Stimulated activated CD8-positive, alpha-beta memory T cell treated with anti-CD3 and anti-CD28 coated beads, Interleukin-2, amount 100 ng/mL, for 48 hours (primary cell): ENCODE data around the gene ACADSB.

Experiments
- DNase-seq, 2 donors: peaks; one replicate each; pipeline ENCODE4 v3.0.0-alpha.2; 2020; ENCODE audit warnings: low read depth in 2 of 2

Gene ACADSB

DNA sequence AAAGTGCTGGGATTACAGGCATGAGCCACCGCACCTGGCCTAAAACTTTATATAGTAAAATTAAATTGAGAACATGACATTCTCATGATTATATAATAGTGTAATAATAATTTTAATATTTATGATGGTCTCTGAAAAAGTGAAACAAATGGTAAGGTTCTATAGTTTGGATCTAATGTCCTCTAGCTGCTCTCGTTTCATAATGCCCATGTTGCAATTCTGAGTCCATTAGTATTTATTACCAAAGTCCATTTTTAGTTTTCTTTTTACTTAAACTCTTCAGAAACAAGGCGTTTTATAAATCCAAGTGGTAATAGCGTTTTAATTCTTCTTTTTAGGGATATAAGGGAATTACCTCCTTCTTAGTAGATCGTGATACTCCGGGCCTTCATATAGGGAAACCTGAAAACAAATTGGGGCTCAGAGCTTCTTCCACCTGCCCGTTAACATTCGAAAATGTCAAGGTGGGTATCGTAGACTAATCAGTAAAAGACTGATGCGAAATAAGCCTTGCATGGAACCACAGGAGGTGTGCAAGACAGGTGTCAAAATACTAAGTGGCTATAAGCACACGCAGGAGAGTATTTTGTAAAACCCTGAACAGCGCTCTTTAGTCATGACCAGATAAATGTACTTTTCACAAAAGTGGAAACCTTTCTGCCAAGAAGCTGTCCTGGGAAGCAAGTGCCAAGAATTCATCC is 34.1 kb downstream of the ACADSB start:
- no peak for DNase-seq

DNA sequence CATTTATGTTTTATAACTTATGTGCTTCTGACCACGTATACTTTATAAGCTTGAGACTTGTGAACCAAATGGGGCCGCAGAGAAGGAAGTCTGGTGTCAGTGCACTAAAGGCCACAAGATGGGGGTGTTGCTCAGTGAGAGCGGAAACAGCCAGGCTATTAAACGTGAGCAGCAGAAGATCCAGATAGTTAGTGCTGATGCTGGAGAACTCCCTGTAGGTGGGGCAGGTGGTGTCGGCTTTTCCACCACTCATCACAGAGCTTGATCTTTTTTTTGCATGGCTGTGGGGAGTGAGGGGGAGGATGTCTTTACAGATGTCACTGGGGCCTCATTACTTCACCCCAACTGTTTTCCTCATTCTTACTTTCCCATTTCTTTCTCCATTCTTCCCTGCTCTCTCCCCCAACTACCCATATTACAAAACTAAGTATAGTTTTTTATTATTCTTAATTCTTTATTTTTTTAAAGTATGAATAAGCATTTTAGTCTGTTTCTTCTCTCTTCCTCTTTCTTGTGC is 34.7 kb downstream of the ACADSB start:
- peak in 1 of 2 donors; percentile 6 for DNase-seq

DNA sequence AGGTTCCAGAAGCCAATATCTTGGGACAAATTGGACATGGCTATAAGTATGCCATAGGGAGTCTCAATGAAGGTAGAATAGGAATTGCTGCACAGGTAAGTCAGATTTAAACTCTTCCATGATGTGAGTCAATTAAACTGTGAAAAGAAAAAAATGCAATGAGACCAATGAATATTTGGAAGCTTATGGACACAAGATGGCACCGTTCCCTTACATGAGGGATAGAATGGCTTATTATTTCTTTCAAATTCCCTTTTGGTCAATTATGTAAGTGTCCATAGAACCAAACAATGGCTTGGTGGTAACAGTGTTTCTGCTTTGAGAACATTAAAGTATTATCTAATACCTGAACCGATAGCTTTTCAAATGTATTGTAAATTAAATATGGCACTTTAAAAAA is 35.6 kb downstream of the ACADSB start:
- DNase-seq: no peak

DNA sequence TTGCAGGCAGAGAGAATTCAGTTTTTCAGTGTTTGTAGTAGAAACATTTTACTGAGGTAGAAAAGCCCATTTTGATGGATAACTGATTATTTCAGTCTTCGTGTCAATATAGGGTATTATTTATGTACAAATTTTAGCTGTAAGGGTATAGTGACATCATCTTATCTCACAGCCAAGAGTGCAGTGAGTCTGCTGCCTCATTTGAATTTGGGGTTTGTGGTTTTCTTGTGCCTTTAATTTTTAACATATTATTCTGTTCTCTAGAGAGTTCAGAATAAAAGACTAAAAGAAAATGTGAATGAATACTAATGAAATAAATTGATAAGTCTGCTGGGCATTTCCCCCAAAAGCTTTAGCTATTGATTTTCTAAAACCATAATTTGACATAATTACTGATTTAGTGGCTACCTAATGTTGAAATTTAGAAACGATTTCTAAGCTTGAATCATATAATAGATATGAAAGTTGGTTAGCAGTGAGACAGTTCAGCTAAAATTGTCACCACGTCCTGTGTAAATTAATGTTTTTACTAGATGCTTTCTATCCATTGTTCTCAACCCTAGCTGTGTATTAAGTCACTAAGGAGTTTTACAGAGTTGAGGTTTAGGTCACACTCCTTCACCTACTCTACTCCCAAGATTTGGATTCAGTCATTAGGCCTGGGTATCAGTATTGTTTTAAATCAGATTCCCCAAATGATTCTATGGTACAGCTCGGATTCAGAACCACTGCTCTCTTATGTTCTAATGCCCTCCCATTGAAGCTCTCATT is 37.3 kb downstream of the ACADSB start:
- no peak for DNase-seq

DNA sequence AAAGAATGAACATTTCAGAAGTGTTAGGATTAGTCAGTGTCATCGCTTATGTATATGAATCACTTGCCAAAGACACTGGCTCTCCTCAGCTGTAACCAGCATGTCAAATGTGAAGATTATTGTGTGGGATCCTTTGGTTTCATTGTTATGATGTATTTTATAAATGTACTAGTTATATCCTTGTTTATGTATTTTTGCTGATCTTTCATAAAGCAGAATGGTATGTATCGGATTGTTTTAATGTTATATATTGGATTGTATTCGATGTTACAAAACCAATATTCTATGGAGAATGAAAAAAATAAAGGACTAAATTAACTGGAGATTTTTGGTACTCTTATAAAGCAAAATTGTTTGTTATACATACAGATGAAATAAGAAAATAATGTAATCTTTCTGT is 49.2 kb downstream of the ACADSB start:
- no peak for DNase-seq

DNA sequence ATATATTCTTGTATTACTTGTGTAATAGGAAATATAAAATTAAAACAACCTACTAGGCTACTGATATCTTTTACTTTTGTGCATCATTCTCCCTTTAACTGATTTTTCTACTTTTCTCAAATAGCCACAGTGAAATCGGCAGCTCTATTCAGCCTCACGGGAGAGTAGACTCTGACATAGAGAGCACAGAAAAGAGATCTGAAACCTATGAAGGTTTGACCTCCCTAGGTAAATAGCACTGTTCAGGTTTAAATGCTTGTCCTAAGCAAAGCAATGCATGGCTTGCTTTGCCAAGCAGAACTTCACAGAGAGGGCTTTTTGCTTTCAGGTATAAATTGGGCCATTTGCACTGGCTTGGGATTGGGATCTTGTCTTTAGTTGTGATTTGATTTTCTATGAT is 53.1 kb downstream of the ACADSB start:
- no peak for DNase-seq

DNA sequence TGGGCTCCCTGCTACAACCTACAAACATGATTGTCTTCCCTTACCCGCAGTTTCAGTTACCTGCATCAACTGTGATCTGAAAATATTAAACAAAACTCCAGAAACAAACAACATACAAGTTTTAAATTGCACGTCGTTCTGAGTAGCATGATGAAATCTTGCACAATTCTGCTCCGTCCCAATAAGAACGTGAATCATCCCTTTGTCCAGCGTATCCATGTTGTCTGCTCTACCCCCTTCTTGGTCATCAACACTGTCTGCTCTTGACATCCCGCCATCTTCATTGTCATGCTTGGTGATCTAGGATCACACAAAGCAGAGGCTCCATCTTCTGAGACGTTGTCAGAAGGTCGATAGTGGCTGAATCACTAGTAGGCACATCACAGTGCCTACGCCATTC is 53.9 kb downstream of the ACADSB start:
- no peak for DNase-seq

DNA sequence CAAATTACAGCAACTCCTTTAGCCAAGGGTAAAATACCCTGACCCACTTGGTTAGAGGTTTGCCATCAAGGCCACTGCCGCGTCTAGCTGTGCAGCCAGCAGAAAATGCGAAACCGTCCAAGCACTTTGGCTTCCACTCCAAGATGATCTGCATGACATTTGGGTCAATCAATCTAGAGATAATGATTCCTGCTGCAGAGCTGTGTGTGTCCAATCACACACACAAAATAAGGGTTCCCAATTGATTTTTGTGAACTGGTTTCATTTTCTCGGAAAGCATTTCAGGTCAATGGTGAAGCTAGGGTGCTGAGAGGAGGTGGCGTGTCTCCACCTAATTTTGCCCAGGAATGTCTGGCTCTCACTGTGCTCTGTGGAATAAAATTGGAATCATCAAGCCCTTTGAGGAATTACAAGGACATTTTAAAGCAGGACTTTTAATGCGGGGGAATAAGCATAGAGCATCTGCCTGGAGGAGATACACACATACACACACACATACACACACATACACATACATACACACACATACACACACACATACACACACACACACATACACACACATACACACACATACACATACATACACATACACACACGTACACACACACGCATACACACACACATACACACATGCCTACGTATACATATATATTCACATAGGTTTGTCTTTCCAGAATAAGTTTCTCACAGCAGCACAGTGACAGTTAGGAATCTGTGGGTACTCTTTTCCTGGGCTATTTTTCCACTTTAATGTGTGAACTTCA is 59.5 kb downstream of the ACADSB start:
- DNase-seq: no peak

DNA sequence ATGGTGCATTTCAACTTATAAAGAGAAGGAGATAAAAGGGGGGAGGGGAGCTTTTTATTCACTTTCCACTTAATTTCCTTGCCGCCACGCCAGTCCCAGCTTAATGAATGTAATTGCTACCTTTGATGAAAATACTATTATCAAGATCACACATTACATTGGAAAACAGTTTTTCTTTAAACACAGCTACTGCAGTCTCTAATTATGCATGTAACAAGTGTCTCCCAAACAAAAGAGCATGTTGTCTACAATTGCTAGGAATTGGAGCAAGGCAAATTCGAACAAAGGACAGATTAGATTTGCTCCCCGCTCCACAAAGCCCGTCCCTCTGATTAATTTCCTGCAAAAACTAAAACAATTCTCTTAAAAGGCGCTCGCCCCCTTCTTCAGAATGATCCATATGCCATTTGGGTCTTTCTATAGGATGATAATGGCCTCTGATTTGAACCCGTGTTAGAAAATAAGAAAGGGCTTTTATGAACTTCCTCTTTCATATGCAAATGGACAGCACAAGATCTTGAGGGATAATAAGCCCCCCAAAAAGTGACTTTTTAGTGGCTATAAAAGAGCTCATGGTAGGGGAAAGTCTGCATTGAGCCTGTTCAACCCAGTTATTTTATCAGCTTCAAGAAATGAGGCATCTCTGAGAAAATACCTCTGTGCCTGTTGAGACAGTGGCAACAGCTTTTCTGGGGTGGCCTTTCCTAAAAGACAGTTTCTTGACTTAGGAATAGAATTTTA is 60.6 kb downstream of the ACADSB start:
- no peak for DNase-seq

DNA sequence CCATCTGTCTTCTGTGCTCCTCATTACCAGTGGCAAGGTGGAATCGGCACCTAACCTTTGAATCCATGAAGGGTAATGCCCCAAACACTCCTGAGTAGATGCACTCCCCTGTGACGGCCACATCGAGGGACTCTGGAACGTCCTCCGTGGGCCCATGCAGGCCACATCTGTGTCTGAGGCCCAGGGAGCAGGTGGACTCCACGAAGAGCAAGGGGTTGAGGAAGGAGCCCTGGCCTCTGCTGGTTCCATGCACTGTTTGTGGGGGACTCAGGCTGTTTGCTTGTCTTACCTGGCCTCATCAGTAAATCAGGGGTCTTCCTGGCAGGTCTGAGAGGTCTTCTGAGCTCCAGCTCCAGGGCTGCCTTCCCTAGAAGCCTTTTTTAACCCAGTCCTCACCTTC is 64.4 kb downstream of the ACADSB start:
- no peak for DNase-seq

DNA sequence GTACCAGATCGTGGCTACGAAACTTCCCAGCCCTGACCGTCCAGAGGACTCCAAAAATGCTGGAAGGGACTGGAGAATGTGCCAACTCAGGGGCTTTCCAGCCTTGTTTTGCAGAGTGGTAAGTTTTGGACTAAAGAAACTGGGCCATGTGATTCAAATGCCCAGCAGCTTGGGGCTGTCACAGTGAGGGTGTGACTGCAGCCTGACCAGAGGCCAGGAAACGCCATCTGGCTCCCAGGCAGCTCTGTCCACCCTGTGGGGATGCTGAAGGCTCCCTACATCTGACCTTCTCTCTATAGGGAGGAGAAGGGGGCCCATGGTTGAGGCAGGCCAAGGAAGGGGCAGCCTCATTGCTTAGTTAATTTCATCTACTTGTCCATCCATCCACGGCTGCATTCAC is 65.4 kb downstream of the ACADSB start:
- DNase-seq: no peak

DNA sequence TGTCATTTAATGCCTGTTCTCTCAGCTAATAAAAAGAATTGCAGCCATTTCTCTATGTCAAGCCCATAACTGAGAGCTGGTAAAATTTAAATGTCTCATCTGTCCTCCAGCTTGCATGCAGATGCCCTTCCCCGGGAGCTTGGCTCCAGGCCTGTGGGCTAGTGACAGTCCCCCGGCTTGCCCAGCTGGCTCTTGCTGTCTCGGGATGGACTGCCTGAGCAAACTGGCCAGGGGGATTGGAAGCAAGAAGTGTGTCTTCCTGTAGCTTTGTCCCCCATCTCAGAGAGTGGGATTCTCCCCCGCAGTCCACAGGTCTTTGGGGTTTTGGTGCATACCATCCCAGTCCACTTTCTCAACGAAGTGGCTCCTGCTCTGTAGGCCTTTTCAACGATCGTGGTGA is 73.1 kb downstream of the ACADSB start:
- no peak for DNase-seq

DNA sequence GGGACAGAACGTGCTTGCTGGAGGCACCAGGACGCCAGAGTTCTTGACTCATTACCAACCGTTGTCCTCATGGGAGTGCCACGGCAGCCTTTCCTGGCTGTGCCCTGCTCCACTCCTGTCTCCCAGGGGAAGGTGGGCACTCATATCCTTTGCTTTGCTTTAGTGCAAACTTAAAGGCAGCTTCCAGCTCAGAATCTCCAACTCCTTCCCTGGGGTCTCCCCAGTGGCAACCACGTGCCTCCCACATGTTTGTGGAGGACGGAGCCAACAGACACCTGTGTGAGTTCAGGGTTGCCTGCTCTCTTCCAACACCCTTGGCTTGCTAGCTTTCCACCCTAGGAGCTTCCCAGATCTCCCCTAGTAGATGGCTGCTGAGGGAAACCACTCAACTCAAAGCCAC is 75.0 kb downstream of the ACADSB start:
- DNase-seq: no peak

DNA sequence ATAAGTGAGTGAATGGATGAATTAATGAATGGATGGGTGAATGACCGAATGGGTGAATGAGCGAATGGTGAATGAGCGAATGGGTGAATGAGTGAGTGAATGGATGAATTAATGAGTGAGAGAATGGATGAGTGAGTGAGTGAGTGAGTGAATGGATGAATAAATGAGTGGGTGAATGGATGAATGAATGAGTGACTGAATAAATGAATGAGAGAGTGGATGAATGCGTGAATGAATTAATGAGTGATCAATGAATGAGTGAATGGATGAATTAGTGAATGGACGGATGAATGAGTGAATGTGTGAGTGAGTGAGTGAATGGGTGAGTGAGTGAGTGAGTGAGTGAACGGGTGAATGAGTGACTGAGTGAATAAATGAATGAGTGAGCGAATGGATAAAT is 77.5 kb downstream of the ACADSB start:
- DNase-seq: no peak

DNA sequence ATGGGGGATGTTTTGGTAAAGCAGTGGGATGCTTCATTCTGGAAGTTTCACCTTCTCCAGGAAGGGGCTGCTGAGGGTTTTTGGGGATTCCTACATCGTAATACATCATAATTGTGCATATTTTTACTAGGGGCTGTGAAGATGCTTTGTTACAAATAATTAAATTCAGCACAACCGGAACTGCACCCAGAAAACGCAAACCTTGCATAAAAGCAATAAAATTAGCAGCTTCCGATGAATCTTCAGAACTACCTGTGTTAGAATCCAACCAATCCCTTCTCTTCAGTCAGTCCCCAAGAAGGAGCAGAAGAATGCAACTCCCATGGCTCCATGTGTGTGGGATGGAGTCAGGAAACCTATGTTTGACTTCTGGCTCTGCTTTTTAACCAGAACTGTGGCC is 78.5 kb downstream of the ACADSB start:
- DNase-seq: no peak

DNA sequence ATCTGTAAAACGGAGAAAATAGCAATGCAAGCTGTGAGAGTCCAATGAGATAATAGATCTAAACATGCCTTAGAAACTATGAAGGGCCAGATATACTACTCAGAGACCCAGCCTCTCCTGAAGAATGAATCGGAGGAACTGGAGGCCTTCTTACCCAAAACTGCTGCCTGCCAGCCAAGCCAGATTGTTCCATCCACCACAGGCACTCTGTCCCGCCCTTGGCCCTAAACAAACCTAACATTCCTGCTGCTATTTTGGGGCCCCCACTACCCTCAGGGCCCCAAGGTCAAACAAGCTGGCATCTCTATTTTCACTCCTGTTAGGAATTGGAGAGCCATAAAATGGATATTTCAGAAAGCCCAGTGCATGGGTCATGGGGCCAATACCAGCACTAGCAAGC is 79.0 kb downstream of the ACADSB start:
- no peak for DNase-seq

DNA sequence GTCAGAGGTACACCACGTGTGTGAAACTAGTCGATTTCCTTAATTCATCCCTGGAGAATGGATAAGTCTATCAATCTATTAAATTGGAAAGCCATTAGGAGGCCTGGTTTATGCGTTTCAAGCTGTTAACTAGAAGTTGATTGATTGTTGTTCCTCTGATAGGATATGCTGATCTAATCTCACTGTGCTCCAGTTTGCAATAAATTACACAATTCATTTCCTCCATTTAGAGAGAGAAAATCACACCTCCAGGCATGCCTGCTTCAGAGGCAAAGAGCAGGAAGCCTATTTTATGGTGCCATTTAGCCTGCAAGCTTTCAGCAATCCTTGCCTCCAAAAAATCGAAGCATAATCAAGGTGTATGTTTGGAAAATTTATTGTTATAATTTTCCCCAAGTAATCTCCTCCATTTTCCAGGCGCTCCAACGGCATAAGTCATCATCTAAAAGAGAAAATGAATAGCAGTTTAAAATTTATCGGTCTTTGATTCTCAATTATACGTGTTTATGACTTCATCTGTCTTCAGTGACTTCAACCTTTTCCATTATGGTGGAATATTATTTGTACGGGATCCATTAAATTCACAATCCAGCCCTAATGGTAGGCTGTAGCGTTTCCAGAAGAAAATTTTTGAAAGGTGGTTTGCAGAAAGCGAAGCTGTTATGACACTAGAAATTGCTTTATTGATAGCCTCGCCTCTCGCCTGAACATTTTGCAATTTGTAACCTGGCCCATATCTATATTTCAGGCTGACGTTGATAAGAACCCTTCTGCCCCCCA is 84.0 kb downstream of the ACADSB start:
- DNase-seq: no peak

DNA sequence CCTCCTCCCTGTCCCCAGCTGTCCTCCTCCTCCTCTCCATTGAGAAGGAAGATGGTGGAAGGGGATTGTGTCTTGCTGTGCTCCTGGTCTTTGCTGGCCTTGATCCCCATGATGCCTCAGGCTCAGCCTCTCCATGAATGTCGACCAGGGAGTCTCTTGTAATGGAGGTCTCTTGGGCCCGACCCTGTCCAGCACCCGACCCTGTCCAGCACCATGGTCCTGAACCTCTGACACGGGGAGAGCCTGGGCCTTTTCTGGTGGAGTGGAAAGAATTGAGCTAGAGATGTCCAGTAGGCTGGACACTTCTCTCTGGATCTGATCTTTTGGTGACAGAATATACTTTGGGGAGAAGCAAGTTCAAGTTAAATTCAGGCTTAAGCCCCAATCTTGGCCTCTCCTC is 84.7 kb downstream of the ACADSB start:
- DNase-seq: no peak

DNA sequence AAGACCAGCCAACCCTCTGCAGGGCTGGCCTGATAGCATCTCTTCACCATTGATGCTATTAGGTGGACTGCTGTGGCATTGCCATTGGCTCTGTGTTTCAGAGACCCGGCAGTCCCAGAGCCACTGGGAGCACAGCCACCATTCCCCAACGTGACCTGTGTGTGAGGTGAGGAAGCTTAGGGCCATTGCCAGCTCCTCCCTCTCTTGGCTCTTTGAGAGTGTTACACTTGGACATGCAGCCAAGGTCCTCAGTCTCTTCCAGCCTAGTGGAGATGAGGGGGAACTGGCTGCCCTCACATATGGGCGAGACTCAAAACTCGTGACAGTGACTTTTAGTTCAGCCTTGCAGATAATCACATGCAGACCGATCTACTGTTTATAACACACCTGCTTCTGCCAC is 87.6 kb downstream of the ACADSB start:
- no peak for DNase-seq

DNA sequence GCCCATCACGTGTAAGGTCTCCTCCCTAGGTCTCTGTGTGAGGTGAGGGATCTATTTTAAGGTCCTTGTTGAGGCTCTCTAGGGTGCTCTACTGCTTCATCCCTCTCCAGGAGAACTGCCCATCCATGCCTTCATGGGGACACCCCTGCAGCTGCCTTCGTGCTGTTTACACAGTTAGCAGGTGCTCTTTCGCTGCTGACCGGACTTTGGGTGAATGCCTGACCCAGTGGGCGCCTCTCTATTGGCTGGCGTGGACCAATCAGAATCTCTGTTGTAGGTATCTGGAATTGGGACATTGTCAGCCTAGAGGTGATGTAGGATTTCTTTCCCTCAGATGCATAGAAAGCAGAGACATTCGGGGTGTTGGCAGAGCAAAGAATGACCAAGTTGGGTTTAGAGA is 88.2 kb downstream of the ACADSB start:
- DNase-seq: no peak
